GM18505 (cell line): ENCODE data around the gene ATXN7L3B.

Experiments used
- ATAC-seq: cut with Tn5 transposase; IDR thresholded peaks from one replicate; pipeline ENCODE4 v1.9.1; 2021; ENCODE audit not compliant: unreplicated experiment
- POLR2A ChIP-seq: IDR thresholded peaks from 4 replicates; pipeline ENCODE4 v1.6.1; 2011; ENCODE audit warnings: borderline replicate concordance; ENCODE audit not compliant: insufficient read depth, insufficient read length; ENCODE audit errors: extremely low read depth

The ATXN7L3B gene

GRCh38 chr12:74584483-74585062 lies 46.9 kb downstream of the ATXN7L3B start:
- TF ChIP-seq POLR2A: no peak
- no peak for ATAC-seq

GRCh38 chr12:74586251-74586650 lies 48.6 kb downstream of the ATXN7L3B start:
- TF ChIP-seq POLR2A: no peak
- no peak for ATAC-seq
